ENCODE data around the gene ZNF451.

GRCh38 chr6:57137350-57137749 is 47.4 kb downstream of the ZNF451 start:
- TF ChIP-seq, protein P1, sequence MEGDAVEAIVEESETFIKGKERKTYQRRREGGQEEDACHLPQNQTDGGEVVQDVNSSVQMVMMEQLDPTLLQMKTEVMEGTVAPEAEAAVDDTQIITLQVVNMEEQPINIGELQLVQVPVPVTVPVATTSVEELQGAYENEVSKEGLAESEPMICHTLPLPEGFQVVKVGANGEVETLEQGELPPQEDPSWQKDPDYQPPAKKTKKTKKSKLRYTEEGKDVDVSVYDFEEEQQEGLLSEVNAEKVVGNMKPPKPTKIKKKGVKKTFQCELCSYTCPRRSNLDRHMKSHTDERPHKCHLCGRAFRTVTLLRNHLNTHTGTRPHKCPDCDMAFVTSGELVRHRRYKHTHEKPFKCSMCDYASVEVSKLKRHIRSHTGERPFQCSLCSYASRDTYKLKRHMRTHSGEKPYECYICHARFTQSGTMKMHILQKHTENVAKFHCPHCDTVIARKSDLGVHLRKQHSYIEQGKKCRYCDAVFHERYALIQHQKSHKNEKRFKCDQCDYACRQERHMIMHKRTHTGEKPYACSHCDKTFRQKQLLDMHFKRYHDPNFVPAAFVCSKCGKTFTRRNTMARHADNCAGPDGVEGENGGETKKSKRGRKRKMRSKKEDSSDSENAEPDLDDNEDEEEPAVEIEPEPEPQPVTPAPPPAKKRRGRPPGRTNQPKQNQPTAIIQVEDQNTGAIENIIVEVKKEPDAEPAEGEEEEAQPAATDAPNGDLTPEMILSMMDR (conservative IDR thresholded peaks at IDR 0.05) = no peak
- no peak for TF ChIP-seq ZFX (IDR thresholded peaks at IDR 0.05)
